Measurements from ENCODE around the gene ADSL. TPM values are rescaled to one million over a fixed set of nuclear protein-coding genes. Genes with fewer than 3 reads are reported as not detected.

The ADSL gene
- total RNA-seq (104 TPM), polyA plus RNA-seq (58.0 TPM)
- long read RNA-seq, donor 1, full-length matches to known transcripts: 2 of 2 reads
- long read RNA-seq, donor 1, partial matches to known transcripts: 0 of 2 reads
- long read RNA-seq, donor 1, other reads (novel, unspliced or antisense): 0 of 2 reads
- long read RNA-seq, donor 2, full-length matches to known transcripts: 44 of 161 reads
- long read RNA-seq, donor 2, partial matches to known transcripts: 117 of 161 reads
- long read RNA-seq, donor 2, other reads (novel, unspliced or antisense): 0 of 161 reads
- long read RNA-seq, donor 3, full-length matches to known transcripts: 49 of 110 reads
- long read RNA-seq, donor 3, partial matches to known transcripts: 61 of 110 reads
- long read RNA-seq, donor 3, other reads (novel, unspliced or antisense): 0 of 110 reads
- long read RNA-seq, donor 4, full-length matches to known transcripts: 17 of 44 reads
- long read RNA-seq, donor 4, partial matches to known transcripts: 27 of 44 reads
- long read RNA-seq, donor 4, other reads (novel, unspliced or antisense): 0 of 44 reads
- long read RNA-seq, donor 5, full-length matches to known transcripts: 61 of 135 reads
- long read RNA-seq, donor 5, partial matches to known transcripts: 74 of 135 reads
- long read RNA-seq, donor 5, other reads (novel, unspliced or antisense): 0 of 135 reads
- long read RNA-seq, donor 6, full-length matches to known transcripts: 20 of 48 reads
- long read RNA-seq, donor 6, partial matches to known transcripts: 28 of 48 reads
- long read RNA-seq, donor 6, other reads (novel, unspliced or antisense): 0 of 48 reads
- long read RNA-seq, donor 7, full-length matches to known transcripts: 33 of 56 reads
- long read RNA-seq, donor 7, partial matches to known transcripts: 23 of 56 reads
- long read RNA-seq, donor 7, other reads (novel, unspliced or antisense): 0 of 56 reads
- long read RNA-seq, donor 8, full-length matches to known transcripts: 9 of 15 reads
- long read RNA-seq, donor 8, partial matches to known transcripts: 6 of 15 reads
- long read RNA-seq, donor 8, other reads (novel, unspliced or antisense): 0 of 15 reads
- long read RNA-seq, donor 9, full-length matches to known transcripts: 24 of 45 reads
- long read RNA-seq, donor 9, partial matches to known transcripts: 21 of 45 reads
- long read RNA-seq, donor 9, other reads (novel, unspliced or antisense): 0 of 45 reads
- long read RNA-seq, donor 10, full-length matches to known transcripts: 17 of 29 reads
- long read RNA-seq, donor 10, partial matches to known transcripts: 12 of 29 reads
- long read RNA-seq, donor 10, other reads (novel, unspliced or antisense): 0 of 29 reads

- peaks cover 0 to 4% of the 10 kb centered on the region in 2 donors for H3K9me3 ChIP-seq (ENCODE audit: control insufficient read depth in 2 of 2, insufficient read depth in 1 of 2, low read length in 1 of 2)
- H3K27me3 ChIP-seq (ENCODE audit: control insufficient read depth in 2 of 2, insufficient read depth in 1 of 2, low read length in 1 of 2): no peaks in the 10 kb centered on the region
- H3K4me1 ChIP-seq (ENCODE audit: control insufficient read depth in 2 of 2, insufficient read depth in 2 of 2, low read length in 2 of 2): peaks cover 18 to 37% of the 10 kb centered on the region in 2 donors
- H3K27ac ChIP-seq (ENCODE audit: low read depth in 1 of 2, low read length in 1 of 2): peak within 1 kb of the TSS; percentile 95
- H3K4me3 ChIP-seq (ENCODE audit: low read length in 2 of 2): peak within 1 kb of the TSS; percentile 65 to 86
- DNase-seq (ENCODE audit: low read depth in 6 of 9, low spot score in 9 of 9): peak in 8 of 9 donors; percentile 67 to 91 (median 79)
- peaks cover 19 to 26% of the 10 kb centered on the region in 2 donors for H3K36me3 ChIP-seq (ENCODE audit: control insufficient read depth in 2 of 2, insufficient read depth in 2 of 2, low read length in 1 of 2)
- under 1% methylated on average over 65 of the region's 65 CpGs for WGBS
These were observed at the start of gene ADSL for GRCh38 chr22:40346185-40347118. Gene ADSL, plus strand, starts transcription at chr22:40346500. Its CDS starts 59 bp downstream, at chr22:40346559.

DNA sequence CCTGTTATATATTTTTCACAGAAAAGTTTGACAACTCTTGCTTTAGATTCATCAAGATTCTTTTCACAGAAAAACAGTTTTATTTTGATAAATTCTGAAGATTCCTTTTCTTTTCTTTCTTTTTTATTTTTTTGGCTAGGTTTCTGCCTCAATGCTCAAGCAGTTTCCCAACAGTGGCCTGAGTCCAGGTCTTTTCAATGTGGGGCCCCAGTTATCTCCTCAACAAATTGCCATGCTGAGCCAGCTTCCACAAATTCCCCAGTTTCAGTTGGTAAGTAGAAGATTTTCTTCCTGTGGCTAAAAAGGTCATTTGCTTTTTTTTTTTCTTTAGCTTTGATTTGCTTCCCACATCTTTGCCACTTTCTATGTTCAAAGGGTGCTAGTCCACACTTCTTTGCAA is 46.0 kb upstream of the ADSL start:
- Histone ChIP-seq H3K4me1 (ENCODE audit: control insufficient read depth in 2 of 2, insufficient read depth in 2 of 2, low read length in 2 of 2) (no peaks in the 10 kb centered on the region), H3K9me3 (ENCODE audit: control insufficient read depth in 2 of 2, insufficient read depth in 1 of 2, low read length in 1 of 2) (no peaks in the 10 kb centered on the region), H3K27ac (ENCODE audit: low read depth in 1 of 2, low read length in 1 of 2) (no peak overlapping the region), H3K36me3 (ENCODE audit: control insufficient read depth in 2 of 2, insufficient read depth in 2 of 2, low read length in 1 of 2) (peaks cover 36 to 72% of the 10 kb centered on the region in 2 donors), H3K4me3 (ENCODE audit: low read length in 2 of 2) (no peak overlapping the region), H3K27me3 (ENCODE audit: control insufficient read depth in 2 of 2, insufficient read depth in 1 of 2, low read length in 1 of 2) (no peaks in the 10 kb centered on the region)
- no peak for DNase-seq (ENCODE audit: low read depth in 6 of 9, low spot score in 9 of 9)

- no peak overlapping the region for H3K4me3 ChIP-seq (ENCODE audit: low read length in 2 of 2)
- 97% methylated on average over 11 of the region's 11 CpGs for WGBS
- H3K4me1 ChIP-seq (ENCODE audit: control insufficient read depth in 2 of 2, insufficient read depth in 2 of 2, low read length in 2 of 2): no peaks in the 10 kb centered on the region
- H3K27ac ChIP-seq (ENCODE audit: low read depth in 1 of 2, low read length in 1 of 2): no peak overlapping the region
- peaks cover 36 to 68% of the 10 kb centered on the region in 2 donors for H3K36me3 ChIP-seq (ENCODE audit: control insufficient read depth in 2 of 2, insufficient read depth in 2 of 2, low read length in 1 of 2)
- H3K27me3 ChIP-seq (ENCODE audit: control insufficient read depth in 2 of 2, insufficient read depth in 1 of 2, low read length in 1 of 2): no peaks in the 10 kb centered on the region
- no peak for DNase-seq (ENCODE audit: low read depth in 6 of 9, low spot score in 9 of 9)
- no peaks in the 10 kb centered on the region for H3K9me3 ChIP-seq (ENCODE audit: control insufficient read depth in 2 of 2, insufficient read depth in 1 of 2, low read length in 1 of 2)
These were observed 45.2 kb upstream of the ADSL start for GRCh38 chr22:40300884-40301672.

DNA sequence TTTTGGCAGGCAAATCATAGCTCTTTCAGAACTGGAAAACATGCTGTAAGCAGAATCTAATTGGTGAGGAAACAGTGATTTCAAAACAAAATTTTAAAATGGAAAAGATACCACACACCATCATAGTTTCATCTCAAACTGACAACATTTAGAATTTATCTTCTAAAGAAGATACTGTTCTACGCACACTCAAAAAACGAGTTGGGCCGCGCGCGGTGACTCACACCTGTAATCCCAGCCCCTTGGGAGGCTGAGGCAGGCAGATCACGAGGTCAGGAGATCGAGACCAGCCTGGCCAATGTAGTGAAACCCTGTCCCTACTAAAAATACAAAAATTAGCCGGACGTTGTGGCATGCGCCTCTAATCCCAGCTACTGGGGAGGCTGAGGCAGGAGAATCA is 44.2 kb upstream of the ADSL start:
- no peak overlapping the region for H3K4me3 ChIP-seq (ENCODE audit: low read length in 2 of 2)
- H3K9me3 ChIP-seq (ENCODE audit: control insufficient read depth in 2 of 2, insufficient read depth in 1 of 2, low read length in 1 of 2): no peaks in the 10 kb centered on the region
- H3K27ac ChIP-seq (ENCODE audit: low read depth in 1 of 2, low read length in 1 of 2): no peak overlapping the region
- 97% methylated on average over 11 of the region's 11 CpGs for WGBS
- no peaks in the 10 kb centered on the region for H3K4me1 ChIP-seq (ENCODE audit: control insufficient read depth in 2 of 2, insufficient read depth in 2 of 2, low read length in 2 of 2)
- H3K36me3 ChIP-seq (ENCODE audit: control insufficient read depth in 2 of 2, insufficient read depth in 2 of 2, low read length in 1 of 2): peaks cover 41 to 65% of the 10 kb centered on the region in 2 donors
- DNase-seq (ENCODE audit: low read depth in 6 of 9, low spot score in 9 of 9): no peak
- H3K27me3 ChIP-seq (ENCODE audit: control insufficient read depth in 2 of 2, insufficient read depth in 1 of 2, low read length in 1 of 2): no peaks in the 10 kb centered on the region

DNA sequence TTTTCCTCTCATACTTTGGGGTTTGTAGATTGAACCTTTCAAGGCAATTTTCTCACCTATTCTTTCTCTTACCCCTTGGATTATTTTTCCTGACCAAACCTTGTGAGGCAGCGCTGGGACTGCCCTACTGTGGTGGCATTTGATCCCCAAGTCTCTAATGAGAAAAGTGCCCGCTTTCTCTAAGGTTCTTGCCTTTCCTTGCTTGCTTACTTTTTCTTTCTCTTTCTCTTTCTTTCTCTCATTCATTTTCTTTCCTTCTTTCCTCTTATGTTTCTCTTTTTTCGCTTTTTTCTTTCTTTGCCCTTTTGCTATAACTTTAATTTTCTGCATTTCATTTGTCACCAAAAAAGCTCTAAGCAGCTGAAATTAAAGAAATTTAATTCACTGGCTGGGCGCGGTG is 40.7 kb upstream of the ADSL start:
- Histone ChIP-seq H3K4me1 (ENCODE audit: control insufficient read depth in 2 of 2, insufficient read depth in 2 of 2, low read length in 2 of 2) (peaks cover 0 to 3% of the 10 kb centered on the region in 2 donors), H3K36me3 (ENCODE audit: control insufficient read depth in 2 of 2, insufficient read depth in 2 of 2, low read length in 1 of 2) (peaks cover 64 to 81% of the 10 kb centered on the region in 2 donors), H3K9me3 (ENCODE audit: control insufficient read depth in 2 of 2, insufficient read depth in 1 of 2, low read length in 1 of 2) (no peaks in the 10 kb centered on the region), H3K27me3 (ENCODE audit: control insufficient read depth in 2 of 2, insufficient read depth in 1 of 2, low read length in 1 of 2) (no peaks in the 10 kb centered on the region), H3K4me3 (ENCODE audit: low read length in 2 of 2) (no peak overlapping the region), H3K27ac (ENCODE audit: low read depth in 1 of 2, low read length in 1 of 2) (no peak overlapping the region)
- DNase-seq (ENCODE audit: low read depth in 6 of 9, low spot score in 9 of 9): no peak
- over 99% methylated on average over 5 of the region's 5 CpGs for WGBS

- Histone ChIP-seq H3K4me1 (ENCODE audit: control insufficient read depth in 2 of 2, insufficient read depth in 2 of 2, low read length in 2 of 2) (peaks cover 0 to 3% of the 10 kb centered on the region in 2 donors), H3K9me3 (ENCODE audit: control insufficient read depth in 2 of 2, insufficient read depth in 1 of 2, low read length in 1 of 2) (no peaks in the 10 kb centered on the region), H3K4me3 (ENCODE audit: low read length in 2 of 2) (no peak overlapping the region), H3K27me3 (ENCODE audit: control insufficient read depth in 2 of 2, insufficient read depth in 1 of 2, low read length in 1 of 2) (no peaks in the 10 kb centered on the region), H3K36me3 (ENCODE audit: control insufficient read depth in 2 of 2, insufficient read depth in 2 of 2, low read length in 1 of 2) (peaks cover 71 to 85% of the 10 kb centered on the region in 2 donors), H3K27ac (ENCODE audit: low read depth in 1 of 2, low read length in 1 of 2) (peak overlapping the region in 1 of 2 donors; percentile 1)
- no peak for DNase-seq (ENCODE audit: low read depth in 6 of 9, low spot score in 9 of 9)
- 94% methylated on average over 6 of the region's 6 CpGs for WGBS
These were observed 37.2 kb upstream of the ADSL start for GRCh38 chr22:40308999-40309573.

- DNase-seq (ENCODE audit: low read depth in 6 of 9, low spot score in 9 of 9): no peak
- Histone ChIP-seq H3K36me3 (ENCODE audit: control insufficient read depth in 2 of 2, insufficient read depth in 2 of 2, low read length in 1 of 2) (peaks cover 74 to 88% of the 10 kb centered on the region in 2 donors), H3K4me3 (ENCODE audit: low read length in 2 of 2) (no peak overlapping the region), H3K9me3 (ENCODE audit: control insufficient read depth in 2 of 2, insufficient read depth in 1 of 2, low read length in 1 of 2) (no peaks in the 10 kb centered on the region), H3K27ac (ENCODE audit: low read depth in 1 of 2, low read length in 1 of 2) (no peak overlapping the region), H3K4me1 (ENCODE audit: control insufficient read depth in 2 of 2, insufficient read depth in 2 of 2, low read length in 2 of 2) (peaks cover 0 to 3% of the 10 kb centered on the region in 2 donors), H3K27me3 (ENCODE audit: control insufficient read depth in 2 of 2, insufficient read depth in 1 of 2, low read length in 1 of 2) (no peaks in the 10 kb centered on the region)
These were observed 36.7 kb upstream of the ADSL start for GRCh38 chr22:40309631-40310030.
